GM19467 (cell line): Measurements from ENCODE around the gene KLC1.

ENCODE experiments used
- ATAC-seq: cut with Tn5 transposase; IDR thresholded peaks from one replicate; pipeline ENCODE4 v1.9.1; 2021; ENCODE audit warnings: mild to moderate bottlenecking, moderate library complexity; ENCODE audit not compliant: unreplicated experiment

Gene KLC1

DNA sequence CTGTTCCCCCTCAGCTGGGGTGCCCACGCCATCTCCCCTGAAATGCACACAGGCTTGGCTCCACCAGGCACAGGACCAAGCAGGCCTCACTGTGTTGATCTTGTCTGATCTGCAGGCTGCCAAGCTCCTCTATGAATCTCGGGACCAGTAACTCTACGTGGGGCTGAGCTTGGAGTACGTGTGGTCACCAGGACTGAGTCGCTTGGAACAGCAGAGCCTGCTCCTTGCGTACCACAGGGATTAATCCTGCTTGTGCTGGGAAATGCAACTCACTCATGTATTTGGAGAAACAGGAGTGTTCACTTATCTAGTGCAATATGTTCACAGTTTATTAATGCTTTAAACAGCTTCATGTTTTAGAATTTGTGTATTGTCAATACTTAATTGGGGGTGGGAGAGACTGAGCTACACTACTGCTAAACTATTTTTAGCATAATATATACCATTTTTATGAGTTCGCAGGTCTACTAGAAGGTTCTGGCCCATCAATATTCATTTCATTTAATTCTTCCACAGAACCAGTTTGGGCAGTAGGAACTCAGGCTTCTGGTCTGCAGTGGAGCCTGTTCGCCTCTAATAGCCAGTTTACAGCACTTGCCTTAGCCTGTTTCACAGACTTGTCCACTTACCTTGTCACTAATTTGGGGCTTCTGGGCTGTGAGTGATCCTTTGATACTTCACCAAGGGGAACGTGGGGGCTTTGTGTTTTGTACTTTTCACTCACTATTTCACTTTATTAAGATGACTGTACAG, 104.0 kb downstream of the KLC1 start:
- no peak for ATAC-seq

DNA sequence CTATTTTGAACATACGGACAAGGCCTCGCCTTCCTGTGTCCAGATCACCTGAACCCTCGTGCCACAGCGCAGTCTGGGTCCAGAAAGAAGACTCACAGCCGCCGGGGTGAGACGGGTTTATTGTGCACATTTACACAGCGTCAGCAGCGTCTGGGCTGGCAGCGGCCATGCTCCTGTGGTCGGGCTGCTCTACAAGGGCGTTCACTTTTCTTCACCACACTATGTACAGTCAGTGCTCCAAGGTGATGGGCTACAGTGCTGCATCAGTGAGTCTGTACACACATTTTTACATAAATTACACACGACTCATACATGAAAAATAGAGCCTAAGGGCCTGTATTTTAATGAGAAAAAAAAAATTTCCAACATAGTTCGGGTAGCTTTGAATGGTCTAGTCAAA, 104.6 kb downstream of the KLC1 start:
- ATAC-seq, result no peak

DNA sequence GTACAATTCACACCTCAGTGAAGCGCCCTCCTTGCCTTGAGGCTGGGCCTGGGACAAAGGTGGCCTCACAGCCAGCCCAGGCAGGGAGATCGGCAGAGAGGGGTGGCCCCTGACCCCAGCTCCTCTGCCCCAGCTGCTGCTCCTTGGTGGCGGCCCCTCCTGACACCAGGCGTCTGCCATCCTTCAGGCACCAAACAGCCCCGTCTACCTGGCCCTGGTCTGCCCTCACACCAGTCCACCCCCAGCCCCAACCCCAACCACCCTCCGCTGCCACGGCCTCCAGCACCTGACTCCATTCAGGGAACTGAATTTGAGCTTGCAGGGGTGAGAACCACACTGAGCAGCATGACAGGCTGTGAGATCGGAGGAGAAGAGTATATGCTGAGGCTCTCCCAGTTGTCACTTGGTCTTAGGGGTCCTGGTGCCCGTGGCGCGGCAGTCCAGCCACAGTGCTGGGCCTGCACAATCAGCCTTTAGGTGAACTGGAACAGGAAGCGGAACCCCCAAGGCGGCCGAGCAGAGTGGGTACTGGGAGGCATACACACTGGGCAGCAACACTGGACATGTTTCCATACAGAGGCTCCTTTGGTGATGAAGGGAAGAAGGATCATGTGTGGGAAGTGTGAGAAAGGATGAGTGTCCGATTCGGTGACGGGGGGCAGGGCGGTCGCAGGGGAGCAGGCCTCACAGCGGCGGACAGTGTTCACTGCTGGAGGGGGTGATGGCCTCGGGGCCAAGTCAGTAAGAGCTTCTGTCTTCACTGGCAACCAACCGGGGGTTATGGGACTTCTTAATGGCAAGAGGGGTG, 105.3 kb downstream of the KLC1 start:
- no peak for ATAC-seq

DNA sequence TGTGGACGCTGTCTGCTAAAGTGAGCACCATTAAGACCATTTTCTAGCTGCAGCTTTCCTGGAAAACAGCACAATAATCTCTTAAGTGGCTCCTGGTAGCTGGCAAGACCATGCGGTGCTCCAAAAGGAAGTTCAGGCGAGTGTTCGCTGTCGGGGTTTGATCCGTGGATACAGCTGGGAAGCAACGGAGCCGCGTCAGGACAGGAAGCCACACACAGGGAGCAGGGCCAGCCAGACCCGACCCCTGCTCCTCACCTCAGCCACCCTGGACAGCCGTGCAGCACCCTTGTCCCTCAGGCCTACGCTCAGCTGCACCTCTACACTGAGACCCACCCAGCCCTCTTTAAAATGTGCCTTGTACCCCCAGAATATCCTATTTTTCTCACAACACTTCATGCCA, 106.0 kb downstream of the KLC1 start:
- no peak for ATAC-seq

DNA sequence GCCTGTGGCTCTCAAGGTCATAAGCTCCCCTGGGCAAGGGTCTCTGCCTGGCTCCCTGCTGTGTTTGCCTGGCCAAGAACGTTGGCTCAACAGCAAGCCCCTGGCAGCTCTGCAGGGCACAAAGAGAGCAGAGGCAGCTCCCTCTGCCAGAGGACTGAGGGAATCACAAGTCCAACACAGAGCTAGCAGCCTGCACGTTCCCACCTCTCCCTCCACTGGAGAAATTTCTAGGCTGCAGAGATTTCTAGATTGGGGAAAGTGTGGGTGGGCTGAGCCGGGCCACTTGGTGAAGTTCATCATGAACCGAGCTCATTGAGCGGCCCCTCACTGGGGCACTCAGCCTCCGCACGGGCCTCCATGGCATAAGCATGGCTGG, 106.4 kb downstream of the KLC1 start:
- no peak for ATAC-seq

DNA sequence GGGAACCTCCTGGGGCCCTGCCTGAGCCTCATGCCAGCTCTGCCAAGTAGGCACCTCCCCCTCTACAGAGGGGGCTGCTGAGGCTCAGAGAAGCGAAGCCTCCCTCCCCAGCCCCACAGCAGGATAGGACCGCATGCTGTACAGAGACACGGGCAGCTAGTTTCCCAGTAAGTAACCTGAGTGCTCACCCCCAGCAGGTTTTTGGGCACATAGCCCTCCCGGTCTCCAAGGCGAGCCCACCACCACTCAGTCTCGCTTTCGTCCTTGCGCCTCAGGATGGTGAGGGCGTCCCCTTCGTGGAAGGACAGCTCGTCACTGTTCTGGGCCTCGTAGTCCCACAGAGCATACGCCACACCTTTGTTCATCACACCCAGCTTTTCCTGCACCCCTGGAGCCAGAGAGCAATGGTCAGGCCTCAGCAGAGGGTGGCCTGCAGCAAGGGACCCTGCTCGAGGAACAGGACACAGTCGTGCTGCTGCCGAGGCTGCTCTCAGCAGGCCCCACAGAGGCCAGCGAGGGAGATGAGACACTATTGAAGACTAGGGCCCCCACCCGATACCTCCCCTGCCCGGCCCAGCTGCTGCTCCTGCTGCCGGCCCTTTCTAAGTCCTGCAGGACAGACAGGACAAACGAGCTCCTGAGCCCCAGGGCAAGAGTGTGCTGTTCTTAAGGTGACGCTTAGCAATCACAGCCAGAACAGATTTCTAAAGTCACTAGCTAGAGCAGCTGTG, 107.0 kb downstream of the KLC1 start:
- no peak for ATAC-seq

DNA sequence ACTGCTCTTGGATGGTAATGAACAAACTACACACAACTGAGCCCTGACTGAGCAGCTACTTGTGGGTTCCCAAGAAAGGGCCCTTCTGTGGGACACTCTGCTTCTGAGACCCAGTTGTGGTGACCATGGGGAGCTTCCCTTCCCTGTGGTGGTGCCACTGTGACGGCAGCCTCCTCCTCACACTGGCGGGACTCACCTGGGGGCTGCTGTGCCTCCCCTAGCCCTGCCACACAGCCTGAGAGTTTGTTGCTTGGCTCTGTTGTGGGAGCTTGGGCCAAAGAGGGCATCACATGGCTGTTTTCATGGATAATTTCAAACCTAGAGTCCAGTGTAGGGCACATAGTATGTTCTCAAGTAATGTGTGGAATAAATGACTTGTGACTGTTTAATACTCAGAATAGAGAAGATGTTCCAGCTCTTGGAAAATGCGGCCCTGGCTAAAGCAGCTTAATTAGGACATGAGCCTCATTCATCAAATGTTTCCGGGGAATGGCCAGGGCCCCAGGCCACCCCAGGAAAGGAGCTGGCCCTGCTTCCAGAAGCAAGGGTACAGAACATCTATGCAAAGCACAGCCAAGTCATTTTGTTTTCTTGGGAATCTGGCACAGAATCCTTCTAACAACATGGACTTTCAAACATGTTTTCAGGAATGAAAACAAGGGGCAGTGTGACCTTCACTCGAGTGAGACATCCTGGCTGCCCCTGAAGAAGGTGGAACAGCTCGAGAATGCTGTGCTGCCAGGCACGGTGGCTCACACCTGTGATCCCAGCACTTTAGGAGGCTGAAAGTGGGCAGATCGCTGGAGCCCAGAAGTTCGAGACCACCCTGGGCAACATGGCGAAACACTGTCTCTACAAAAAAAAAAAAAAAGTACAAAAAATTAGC, 107.8 kb downstream of the KLC1 start:
- no peak for ATAC-seq

DNA sequence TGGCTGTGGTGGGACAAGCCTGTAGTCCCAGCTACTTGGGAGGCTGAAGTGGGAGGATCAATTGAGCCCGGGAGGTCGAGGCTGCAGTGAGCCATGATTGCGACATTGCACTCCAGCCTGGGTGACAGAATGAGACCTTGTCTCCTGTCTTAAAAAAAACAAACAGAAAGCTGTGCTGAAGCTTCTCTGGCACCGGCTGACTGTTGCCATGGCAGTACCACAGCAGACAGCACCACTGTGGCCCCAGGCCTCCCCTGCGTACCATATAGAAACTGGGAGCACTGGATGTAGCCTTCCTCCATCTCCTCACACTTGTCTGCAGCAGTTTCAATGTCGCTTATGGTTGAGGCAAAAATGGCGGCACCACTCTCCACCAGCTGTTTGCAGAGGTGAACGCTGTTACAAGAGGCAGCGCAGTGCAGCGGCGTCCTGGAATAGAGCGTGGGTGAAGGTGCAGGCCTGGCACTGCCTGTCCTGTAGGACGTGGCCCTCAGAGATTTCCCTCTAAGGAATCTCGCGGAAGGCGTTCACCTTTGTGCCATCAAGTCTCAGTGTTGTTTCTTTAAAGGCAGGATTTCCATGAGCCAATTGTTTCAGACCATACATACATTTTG, 108.5 kb downstream of the KLC1 start:
- ATAC-seq, result no peak

DNA sequence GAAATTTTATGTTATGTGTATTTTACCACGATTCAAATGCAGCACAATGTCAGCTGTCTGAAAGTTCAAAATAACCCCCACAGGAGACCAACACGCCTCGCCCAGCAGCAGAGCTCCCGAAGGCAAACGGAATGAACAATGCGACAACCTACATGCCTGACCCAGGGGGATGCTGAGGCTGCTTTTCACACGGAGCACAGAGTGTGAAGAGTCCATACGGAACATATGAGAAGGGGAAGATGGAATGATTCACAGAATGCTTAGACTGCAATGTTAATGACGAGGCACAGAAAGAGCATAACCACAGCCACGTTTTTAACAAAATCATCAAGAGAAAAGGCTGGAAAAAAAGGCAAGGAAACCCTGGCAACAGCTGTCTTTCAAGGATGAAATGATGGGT, 109.2 kb downstream of the KLC1 start:
- ATAC-seq, result no peak

DNA sequence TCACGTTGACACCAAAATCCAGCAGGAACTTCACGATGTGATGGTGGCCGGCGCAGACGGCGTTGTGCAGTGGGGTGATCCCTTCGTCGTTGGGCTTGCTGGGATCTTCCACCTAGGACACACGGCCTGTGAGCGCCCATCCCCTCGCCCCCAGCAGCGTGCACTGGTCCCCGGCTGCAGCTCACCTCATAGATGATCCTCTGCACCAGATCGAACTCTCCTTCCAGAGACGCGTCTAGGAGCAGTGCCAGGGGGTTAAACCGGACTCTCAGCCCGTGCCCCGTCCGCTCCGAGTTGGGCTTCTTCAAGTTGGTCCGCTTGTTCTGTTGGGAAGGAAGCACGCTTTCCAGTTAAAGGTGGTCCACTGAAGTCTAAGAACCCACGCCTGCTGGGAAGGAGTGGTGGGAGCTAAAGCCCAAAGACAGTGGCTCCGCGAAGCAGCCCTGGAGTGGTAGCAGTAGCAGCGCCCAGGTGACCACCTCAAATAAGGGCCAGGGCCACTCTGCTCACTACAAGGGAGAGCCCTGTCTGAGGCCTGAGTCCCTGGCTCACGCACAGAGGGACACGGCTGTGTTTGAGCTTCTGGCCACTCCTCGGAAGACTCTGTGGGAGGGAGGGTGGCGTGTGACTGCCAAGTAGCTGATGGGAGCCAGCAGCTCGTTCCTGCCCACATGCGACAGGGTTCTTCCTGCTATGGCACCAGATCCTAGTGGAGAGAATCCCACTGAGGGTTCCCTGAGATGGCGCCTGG, 109.9 kb downstream of the KLC1 start:
- ATAC-seq, result no peak

DNA sequence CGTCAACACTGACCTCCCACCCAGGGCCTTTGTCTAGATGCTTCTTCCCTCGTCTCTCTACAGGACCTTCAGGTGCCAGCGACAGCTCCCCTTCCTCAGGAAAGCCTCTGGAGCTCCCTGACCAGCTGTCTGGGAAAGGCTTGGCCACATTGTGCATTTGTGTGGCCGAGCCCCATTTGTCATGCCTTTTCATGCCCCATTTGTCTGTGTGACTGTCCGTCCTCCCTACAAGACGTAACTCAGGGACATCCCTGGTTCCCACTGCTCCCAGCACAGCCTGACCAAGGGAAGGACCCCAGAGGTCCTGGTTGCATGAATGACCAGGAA, 110.4 kb downstream of the KLC1 start:
- ATAC-seq, result no peak

DNA sequence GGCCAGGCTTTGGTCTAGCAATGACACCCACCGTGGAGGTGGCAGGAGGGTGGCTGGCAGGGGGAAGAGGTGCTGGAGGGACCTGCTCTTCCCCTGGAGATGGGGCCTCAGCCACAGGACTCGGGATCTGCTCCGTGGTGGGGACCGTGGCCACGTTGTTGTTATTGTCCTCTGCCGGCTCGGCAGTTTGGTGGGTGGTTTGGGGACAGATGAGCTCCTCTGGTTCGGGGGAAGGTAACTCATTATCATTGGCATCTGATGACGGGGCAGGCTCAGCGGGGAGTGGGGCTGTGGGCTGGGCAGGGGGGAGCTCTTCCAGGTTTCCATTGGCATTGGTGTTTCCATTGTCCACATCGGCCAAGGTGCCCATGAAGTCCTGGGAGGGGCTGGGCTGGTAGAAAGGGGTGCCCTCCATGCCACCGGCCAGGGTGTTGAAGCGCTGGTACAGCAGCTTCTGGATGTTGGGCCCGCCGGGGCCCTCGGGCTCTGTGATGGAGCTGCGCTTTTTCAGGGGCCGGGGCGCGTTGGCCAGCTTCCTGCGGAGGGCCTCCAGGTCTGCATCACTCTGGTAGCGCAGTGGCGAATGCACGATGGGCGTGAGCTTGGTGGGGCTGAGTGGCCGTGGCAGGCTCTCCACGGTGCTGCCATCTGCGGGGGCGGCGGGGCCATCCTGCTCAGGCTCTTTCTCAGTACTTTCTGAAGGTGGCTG, 110.9 kb downstream of the KLC1 start:
- no peak for ATAC-seq

DNA sequence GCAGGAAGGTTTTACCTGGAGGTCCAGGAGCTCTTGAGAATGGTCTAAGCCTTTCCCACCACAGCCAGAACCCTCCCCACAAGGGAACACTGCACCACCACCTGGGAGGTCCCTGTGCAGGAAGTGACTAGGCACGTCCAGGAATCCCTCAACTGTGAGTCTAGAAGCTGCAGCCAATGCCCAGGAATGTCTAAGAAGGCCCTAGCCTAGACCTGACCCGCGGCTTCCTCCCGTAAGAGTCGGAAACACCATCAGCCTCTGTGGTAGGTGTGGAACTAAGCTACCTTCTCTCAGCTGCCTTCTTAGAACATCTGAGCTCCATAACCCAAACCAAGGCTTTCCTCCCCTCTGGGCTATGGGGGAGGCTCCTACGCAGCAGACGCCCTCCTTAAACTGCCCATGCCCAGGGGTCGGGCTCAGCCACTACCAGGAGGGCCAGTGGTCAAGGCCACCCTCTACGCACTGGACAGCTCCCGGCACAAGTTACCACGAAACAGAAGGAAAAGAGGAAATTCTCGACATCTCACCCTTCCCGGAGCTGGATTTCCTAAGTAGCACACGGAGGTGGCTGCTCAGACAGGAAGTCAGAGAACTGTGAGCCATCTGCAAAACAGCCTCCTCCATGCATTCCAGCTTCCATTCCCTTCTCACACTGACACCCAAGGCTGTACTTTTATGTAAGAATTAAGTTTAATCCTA, 112.1 kb downstream of the KLC1 start:
- no peak for ATAC-seq

DNA sequence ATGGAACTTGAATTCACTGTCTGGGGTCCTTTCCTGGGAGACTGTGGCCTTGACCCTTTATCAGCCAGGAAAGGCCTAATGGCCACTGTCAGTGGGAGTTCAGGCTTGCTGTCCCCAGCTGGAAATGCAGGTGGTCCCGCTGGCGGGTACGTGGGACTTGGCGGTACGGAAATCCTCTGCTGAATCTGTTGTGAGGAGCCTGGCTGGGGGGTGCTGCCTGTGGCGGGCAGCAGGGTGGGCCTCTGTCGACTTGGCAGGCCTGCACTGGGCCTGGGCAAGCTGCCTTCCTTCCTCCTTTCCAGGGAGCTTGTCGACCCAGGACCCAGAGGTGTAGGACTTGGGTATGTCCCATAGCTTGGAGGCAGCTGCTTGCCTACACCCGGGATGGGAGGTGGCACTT, 112.9 kb downstream of the KLC1 start:
- ATAC-seq, result no peak

DNA sequence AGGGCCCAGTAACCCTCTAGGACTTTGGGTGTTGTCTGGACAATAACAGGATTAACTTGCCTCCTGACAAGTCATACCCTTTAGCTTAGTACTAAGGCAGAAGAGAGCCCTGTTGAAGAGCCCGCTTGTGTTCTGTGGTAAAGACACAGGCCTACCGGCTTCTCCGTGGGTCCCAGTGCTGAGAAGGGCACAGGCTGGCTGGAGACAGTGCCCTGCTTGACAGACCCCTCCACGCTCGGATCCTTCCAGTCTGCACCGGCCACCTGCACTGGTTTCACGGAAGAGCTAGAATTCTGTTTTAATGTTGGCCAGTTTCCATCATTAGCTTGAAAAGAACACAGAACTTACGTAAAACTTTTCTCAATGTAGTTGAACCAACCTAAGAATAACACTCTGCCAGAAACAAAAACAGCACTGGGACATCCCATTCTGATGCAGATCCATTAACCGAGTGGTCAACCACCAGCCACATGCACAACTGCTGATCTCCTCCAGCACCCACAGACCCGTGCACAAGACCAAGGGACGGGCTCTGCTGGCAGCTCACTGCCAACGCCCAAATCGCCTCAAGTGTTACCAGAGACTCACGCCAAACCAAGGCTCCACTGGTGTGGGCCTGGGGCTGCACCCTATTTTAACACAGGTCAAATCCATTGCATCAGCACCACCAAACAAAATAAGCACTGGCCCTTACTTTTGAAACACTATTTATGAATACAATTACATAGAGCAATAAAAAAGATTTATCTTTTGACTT, 113.7 kb downstream of the KLC1 start:
- no peak for ATAC-seq

DNA sequence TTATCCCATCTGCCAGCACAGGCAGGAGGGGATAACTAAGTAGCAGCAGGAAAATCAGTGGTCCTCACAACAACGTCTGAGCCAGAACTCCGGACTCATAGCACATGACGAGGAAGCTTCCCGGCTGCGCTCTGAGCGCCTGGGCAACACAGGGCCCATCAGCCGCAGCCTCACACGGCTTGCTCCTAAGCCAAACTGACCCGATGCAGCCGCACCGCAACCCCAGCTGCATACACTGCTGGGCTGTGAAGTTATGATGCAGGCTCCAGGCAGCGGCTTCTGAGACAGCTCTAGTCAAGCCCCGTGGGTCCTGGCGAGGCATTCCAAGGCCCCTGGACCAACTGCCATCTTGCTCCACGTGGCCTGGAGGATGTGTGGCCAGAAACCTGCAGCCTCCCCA, 114.7 kb downstream of the KLC1 start:
- ATAC-seq, result no peak

DNA sequence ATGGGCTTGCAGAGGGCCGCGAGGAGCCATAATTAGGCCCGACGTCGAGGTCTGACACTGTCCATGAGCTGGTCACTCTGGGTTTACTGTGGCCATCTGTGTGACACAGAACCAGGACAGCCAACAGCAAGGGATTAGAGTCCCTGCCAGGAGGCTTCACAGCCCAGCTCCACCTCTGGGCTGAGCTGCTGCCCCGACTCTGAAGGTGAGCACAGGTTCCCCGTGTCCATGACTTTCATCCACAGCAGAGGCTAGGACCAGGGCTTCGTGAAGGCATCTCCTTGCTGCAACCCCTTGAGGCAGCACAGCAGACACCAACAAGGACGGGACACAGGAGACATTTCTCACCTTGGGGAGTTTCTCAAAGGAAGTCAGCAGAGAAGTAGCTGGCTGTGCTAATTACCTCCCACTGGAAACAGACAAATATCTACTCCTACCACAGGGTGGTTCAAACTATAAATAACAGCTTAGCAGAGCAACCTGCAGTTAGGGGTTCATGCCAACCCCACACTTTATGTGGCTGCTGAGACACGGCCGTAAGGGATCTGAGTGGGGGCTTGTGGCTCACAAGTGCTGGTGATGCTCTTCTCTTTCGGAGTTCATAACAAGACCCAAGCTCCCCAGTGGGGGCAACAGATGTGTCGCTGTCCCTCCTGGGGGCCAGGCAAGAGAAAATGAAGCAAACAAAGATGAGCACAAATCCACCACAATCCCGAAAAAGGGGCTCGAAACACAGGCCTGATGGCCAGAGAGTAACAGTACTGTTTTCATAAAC, 115.8 kb downstream of the KLC1 start:
- no peak for ATAC-seq
